GM12878 (cell line): ENCODE results near the gene RTN4RL1. TPM values are rescaled to one million over a fixed set of nuclear protein-coding genes. Genes with fewer than 3 reads are reported as not detected.

ENCODE experiments used
- ATF2 ChIP-seq: IDR thresholded peaks from 2 replicates; pipeline ENCODE4 v1.6.1; 2012; ENCODE audit warnings: low read length, inconsistent platforms
- BCL3 ChIP-seq: IDR thresholded peaks from 2 replicates; pipeline ENCODE4 v1.6.1; 2011; ENCODE audit warnings: borderline replicate concordance, low read depth, mild to moderate bottlenecking, moderate library complexity, low read length; ENCODE audit not compliant: insufficient read depth, poor library complexity, severe bottlenecking
- CEBPB ChIP-seq, 2 experiments: fragments of 150-350 bp in 1 of 2; IDR thresholded peaks; 2 replicates each; pipeline ENCODE4 v1.6.1; 2012 to 2014; ENCODE audit warnings: low read depth in 2 of 2, low read length in 2 of 2, borderline replicate concordance in 1 of 2, inconsistent platforms in 1 of 2
- CHD1 ChIP-seq: IDR thresholded peaks from 2 replicates; pipeline ENCODE4 v1.6.1; 2012; ENCODE audit warnings: low read depth, low read length, improper control_type of control experiment
- CREB1 ChIP-seq: IDR thresholded peaks from 2 replicates; pipeline ENCODE4 v1.6.1; 2012; ENCODE audit warnings: low read depth, mild to moderate bottlenecking, inconsistent platforms
- GABPA ChIP-seq: IDR thresholded peaks from 2 replicates; pipeline ENCODE4 v1.6.1; 2014; ENCODE audit warnings: antibody characterized with exemption, low read depth, mild to moderate bottlenecking, inconsistent platforms
- GATAD2B ChIP-seq: fragments of 450-650 bp; conservative IDR thresholded peaks from 2 replicates; pipeline ENCODE4 v1.6.1; 2017; ENCODE audit warnings: low read depth, mild to moderate bottlenecking, moderate library complexity
- IRF4 ChIP-seq: IDR thresholded peaks from 2 replicates; pipeline ENCODE4 v1.6.1; 2011; ENCODE audit warnings: low read depth, low read length
- PAX5 ChIP-seq: IDR thresholded peaks from 2 replicates; pipeline ENCODE4 v1.6.1; 2011; ENCODE audit warnings: low read depth, low read length, borderline replicate concordance
- PBX3 ChIP-seq: IDR thresholded peaks from 2 replicates; pipeline ENCODE4 v1.6.1; 2011; ENCODE audit warnings: mild to moderate bottlenecking, low read depth, low read length, moderate library complexity; ENCODE audit not compliant: insufficient replicate concordance
- RB1 ChIP-seq: fragments of 450-650 bp; formaldehyde crosslinking; IDR thresholded peaks from 2 replicates; pipeline ENCODE4 v1.6.1; 2017; ENCODE audit warnings: mild to moderate bottlenecking, borderline replicate concordance
- RUNX3 ChIP-seq: IDR thresholded peaks from 2 replicates; pipeline ENCODE4 v1.6.1; 2012; ENCODE audit warnings: low read length, inconsistent platforms
- TCF12 ChIP-seq: IDR thresholded peaks from 2 replicates; pipeline ENCODE4 v1.6.1; 2011; ENCODE audit warnings: low read depth, mild to moderate bottlenecking, low read length
- TCF3 ChIP-seq: IDR thresholded peaks from 2 replicates; pipeline ENCODE4 v1.6.1; 2012; ENCODE audit warnings: low read depth, mild to moderate bottlenecking, low read length, borderline replicate concordance; ENCODE audit not compliant: insufficient read depth
- ZNF384 ChIP-seq: IDR thresholded peaks from 2 replicates; pipeline ENCODE4 v1.6.1; 2012; ENCODE audit warnings: low read depth, mild to moderate bottlenecking, low read length, improper control_type of control experiment, borderline replicate concordance
- polyA plus RNA-seq, 11 experiments: library from polyadenylated mRNA; depleted of rRNA in 4 of 11; unstranded in 6 of 11; stranded (reverse) in 5 of 11; fragments of >200 nt; fragmentation: Nextera tagmentation in 4 of 11; fragmentation: Illumina TruSeq in 1 of 11; extraction: Ambion mirVana in 4 of 11; extraction: Trizol in 1 of 11; gene quantifications; 1 replicate in 1 of 11; 2 replicates in 10 of 11; pipeline versions ENCODE4 v1.2.1 to v1.2.3, GENCODE V29; 2011 to 2016; ENCODE audit warnings: inconsistent platforms in 2 of 11, missing spikeins in 2 of 11, low read depth in 1 of 11
- total RNA-seq, 4 experiments: library from RNA; depleted of rRNA in 3 of 4; stranded (reverse); fragments of >200 nt in 3 of 4; fragmentation: Illumina TruSeq in 1 of 4; extraction: Trizol in 1 of 4; gene quantifications; 2 replicates each; pipeline versions ENCODE4 v1.2.1 to v1.2.3, GENCODE V29; 2013 to 2021
- TF ChIP-seq, protein P1 (sequence below): IDR thresholded peaks from 2 replicates; pipeline ENCODE4 v1.6.1; 2012; ENCODE audit warnings: improper control_type of control experiment, low read depth, low read length; ENCODE audit not compliant: insufficient replicate concordance
- TF ChIP-seq, protein P2 (sequence below): fragments of 150-350 bp; IDR thresholded peaks from 2 replicates; pipeline ENCODE4 v1.6.1; 2014; ENCODE audit warnings: mild to moderate bottlenecking, low read depth, low read length

RTN4RL1 gene
- total and polyA plus RNA-seq, 10 of the 15 experiments (the other 5 are each of a cell fraction or from before 2014, with no cell fraction given): 0.08 to 0.11 (median 0.10) TPM; not detected in 7

DNA sequence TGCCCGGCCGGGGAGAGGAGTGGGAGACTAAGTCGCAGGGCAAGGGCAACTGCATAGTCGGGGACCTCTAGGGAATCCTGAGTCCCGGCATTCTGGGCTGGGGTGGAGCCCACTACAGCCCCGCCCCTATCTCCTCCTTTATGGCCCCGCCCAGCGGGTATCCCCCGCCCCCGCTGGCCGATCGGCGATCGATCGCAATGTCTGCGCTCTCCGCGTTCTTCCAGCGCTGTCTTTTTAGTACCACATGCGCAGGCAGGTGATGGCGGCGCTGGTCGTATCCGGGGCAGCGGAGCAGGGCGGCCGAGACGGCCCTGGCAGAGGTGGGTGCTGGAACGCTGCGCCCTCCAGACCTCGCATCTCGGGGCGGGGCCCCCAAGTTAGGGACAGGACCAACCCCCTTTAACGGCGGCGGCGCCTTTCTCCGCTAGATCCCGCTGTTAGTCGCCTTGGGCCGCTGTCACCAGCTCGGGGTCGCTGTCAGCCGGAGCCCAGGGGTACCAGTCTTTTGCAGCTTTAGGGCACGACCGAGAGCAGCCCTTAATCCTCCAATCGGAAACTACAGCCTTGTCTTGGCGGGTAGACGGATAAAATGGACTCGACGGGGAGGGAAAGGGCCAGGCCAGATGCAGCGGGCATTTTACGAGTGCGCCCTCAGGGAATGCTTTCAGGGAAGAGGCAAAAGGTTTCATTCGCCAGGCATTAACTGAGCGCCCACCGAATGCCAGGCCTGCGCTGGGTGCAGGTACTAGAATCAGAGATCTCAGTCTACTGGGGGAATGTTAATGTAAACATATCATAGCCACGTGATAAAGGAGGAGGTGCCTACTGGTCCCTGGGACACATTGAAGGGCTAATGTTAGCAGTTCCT lies 5.0 kb upstream of the RTN4RL1 start, which contains the start of gene DPH1 (continued):
- TF ChIP-seq CEBPB (IDR thresholded peaks at IDR 0.05; ENCODE audit: borderline replicate concordance in 1 of 2, low read depth in 2 of 2, low read length in 2 of 2): no peak
- TF ChIP-seq, protein P1, sequence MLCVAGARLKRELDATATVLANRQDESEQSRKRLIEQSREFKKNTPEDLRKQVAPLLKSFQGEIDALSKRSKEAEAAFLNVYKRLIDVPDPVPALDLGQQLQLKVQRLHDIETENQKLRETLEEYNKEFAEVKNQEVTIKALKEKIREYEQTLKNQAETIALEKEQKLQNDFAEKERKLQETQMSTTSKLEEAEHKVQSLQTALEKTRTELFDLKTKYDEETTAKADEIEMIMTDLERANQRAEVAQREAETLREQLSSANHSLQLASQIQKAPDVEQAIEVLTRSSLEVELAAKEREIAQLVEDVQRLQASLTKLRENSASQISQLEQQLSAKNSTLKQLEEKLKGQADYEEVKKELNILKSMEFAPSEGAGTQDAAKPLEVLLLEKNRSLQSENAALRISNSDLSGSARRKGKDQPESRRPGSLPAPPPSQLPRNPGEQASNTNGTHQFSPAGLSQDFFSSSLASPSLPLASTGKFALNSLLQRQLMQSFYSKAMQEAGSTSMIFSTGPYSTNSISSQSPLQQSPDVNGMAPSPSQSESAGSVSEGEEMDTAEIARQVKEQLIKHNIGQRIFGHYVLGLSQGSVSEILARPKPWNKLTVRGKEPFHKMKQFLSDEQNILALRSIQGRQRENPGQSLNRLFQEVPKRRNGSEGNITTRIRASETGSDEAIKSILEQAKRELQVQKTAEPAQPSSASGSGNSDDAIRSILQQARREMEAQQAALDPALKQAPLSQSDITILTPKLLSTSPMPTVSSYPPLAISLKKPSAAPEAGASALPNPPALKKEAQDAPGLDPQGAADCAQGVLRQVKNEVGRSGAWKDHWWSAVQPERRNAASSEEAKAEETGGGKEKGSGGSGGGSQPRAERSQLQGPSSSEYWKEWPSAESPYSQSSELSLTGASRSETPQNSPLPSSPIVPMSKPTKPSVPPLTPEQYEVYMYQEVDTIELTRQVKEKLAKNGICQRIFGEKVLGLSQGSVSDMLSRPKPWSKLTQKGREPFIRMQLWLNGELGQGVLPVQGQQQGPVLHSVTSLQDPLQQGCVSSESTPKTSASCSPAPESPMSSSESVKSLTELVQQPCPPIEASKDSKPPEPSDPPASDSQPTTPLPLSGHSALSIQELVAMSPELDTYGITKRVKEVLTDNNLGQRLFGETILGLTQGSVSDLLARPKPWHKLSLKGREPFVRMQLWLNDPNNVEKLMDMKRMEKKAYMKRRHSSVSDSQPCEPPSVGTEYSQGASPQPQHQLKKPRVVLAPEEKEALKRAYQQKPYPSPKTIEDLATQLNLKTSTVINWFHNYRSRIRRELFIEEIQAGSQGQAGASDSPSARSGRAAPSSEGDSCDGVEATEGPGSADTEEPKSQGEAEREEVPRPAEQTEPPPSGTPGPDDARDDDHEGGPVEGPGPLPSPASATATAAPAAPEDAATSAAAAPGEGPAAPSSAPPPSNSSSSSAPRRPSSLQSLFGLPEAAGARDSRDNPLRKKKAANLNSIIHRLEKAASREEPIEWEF: peak; percentile 99
- no peak for TF ChIP-seq GATAD2B
- TF ChIP-seq CHD1: no peak
- no peak for TF ChIP-seq BCL3
- TF ChIP-seq TCF12: peak; percentile 56; the same call in 1 of the 2 replicates
- no peak for TF ChIP-seq ZNF384
- TF ChIP-seq ATF2: no peak
- peak; percentile 60; the same call in 1 of the 2 replicates for TF ChIP-seq PAX5
- TF ChIP-seq IRF4: no peak
- TF ChIP-seq RB1: peak; percentile 56; the same call in 1 of the 2 replicates
- TF ChIP-seq PBX3: peak; percentile 49
- peak; percentile 56; the same call in 1 of the 2 replicates for TF ChIP-seq TCF3
- peak; percentile 69 for TF ChIP-seq CREB1
- peak; percentile 48; the same call in 1 of the 2 replicates for TF ChIP-seq RUNX3
- no peak for TF ChIP-seq GABPA
- TF ChIP-seq, protein P2, sequence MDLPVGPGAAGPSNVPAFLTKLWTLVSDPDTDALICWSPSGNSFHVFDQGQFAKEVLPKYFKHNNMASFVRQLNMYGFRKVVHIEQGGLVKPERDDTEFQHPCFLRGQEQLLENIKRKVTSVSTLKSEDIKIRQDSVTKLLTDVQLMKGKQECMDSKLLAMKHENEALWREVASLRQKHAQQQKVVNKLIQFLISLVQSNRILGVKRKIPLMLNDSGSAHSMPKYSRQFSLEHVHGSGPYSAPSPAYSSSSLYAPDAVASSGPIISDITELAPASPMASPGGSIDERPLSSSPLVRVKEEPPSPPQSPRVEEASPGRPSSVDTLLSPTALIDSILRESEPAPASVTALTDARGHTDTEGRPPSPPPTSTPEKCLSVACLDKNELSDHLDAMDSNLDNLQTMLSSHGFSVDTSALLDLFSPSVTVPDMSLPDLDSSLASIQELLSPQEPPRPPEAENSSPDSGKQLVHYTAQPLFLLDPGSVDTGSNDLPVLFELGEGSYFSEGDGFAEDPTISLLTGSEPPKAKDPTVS: no peak
